Inflammatory macrophage (primary cell): Measurements from ENCODE around the gene ZDHHC7.
A peak's percentile ranks its signal among the peaks of the same experiment; 100 is the strongest.

Experiments
- DNase-seq, 2 donors: peaks; one replicate each; pipeline ENCODE4 v3.0.0-alpha.2; 2020 to 2022

Gene ZDHHC7

GRCh38 chr16:85017633-85018032, 6.3 kb upstream of the ZDHHC7 start:
- no peak for DNase-seq

DNA sequence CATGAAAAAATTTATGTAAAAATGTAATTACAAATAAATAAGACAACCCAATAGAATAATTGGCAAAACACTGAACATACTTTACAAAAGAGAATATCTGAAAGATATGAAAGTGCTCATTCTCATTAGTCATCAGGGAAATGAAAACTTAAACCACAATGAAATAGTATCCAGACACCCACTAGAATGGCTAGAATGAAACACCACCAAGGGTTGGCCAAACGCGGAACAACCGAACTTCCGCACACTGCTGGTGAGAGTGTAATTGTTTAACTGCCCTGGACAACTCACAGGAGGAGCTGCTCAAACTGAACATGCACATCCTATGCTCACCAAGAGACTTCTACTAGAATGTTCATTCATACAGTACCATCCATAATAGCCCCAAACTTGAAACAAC, 5.8 kb upstream of the ZDHHC7 start:
- DNase-seq, result peak; percentile 89 to 93

DNA sequence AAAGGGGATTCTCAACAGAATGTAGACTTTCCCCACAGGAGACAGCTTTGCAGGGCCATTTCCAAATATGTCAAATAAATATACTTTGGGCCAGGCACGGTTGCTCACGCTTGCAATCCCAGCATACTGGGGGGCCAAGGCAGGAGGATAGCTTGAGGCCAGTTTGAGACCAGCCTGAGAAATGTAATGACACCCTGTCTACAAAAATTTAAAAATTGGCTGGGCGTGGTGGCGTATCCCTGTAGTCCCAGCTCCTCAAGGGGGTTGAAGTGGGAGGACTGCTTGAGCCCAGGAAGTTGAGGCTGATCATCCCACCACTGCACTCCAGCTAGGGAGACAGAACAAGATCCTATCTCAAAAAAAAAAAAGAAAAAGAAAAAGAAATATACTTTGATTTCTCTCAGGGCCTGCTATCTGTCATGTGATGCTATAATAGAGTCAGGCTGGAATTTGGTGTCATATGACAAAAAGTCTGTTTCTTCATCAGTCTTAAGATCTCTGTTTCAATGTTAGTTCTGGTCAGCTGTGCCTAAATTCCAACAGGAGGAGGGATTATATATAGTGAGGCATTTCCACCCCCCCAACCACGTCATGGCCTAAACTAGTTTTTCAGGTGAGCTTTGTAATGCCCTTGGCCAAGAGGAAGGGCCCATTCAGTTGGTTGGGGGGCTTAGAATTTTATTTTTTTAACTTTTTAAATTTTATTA, 4.3 kb upstream of the ZDHHC7 start:
- DNase-seq, result peak; percentile 66 to 74

DNA sequence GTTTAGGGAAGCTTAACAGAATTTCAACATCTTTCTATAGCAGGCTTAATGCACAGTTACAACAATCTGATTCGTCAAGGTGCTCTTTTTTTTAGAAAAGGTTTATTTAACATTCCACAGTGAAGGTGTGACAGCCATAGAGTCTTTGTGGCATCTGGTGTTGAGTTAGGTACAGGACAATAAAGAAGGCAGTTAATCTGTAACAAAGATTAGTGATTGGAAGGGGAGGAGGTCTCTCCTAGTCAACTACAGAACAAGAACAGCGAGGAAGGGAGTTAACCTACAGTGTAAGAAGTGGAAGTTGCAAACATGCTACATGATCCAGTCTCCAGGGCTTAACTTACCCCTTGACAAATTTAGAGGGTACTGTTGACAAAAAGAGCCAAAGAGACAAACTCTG, 3.0 kb upstream of the ZDHHC7 start:
- DNase-seq, result peak in 1 of 2 donors; percentile 38

- peak in 1 of 2 donors; percentile 43 for DNase-seq
Observed at GRCh38 chr16:85011846-85012284, 530 bp upstream of the ZDHHC7 start.

GRCh38 chr16:85010446-85010930, 847 bp downstream of the ZDHHC7 start:
- DNase-seq, result no peak

- DNase-seq, result no peak
Observed at GRCh38 chr16:85008271-85008670, 3.1 kb downstream of the ZDHHC7 start.

DNA sequence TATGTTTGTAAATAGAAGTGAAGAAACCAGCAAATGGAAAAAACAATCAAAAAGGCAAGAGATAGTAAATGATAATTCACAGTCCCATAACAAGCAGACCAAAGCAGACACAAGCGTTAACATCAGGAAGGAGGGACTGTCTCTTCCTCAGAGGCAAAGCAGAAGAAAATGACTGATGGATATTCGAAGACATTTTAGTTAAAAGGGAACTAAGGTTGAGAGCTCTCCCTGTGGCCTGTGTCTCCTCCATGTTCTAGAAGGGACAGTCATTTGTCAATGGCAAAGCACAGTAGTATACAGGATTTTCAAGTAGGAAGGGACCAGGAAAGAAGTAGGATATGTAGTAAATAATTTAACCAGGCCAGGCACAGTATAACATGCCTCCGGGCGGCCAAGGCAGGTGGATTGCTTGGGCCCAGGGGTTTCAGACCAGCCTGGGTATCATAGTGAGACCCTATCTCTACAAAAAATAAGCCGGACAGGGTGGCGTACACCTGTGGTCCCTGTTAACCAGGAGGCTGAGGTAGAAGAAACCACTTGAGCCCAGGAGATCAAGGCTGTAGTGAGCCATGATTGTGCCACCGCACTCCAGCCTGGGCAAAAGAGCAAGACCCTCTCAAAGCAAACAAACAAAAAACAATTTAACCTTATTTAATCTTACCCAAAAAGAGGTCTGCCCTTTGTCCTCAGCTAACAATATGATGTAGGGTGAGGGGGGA, 3.7 kb downstream of the ZDHHC7 start:
- peak in 1 of 2 donors; percentile 34 for DNase-seq

DNA sequence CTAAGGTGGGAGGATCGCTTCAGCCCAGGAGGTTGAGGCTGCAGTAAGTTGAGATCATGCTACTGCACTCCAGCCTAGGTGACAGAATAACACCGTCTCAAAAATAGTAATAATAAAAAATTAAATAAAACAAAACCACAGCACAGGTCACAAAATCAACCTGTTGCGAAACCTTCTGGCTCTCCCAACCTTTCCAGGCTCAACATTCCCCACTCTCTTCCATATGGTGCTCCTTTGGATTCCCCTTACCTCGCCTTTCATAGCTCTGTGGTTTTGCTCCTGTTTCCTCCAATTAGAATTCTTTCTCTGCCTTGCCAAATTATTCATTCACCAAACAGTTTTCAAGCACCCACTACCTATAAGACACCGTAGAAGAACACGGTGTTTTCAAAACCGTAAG, 4.7 kb downstream of the ZDHHC7 start:
- no peak for DNase-seq

DNA sequence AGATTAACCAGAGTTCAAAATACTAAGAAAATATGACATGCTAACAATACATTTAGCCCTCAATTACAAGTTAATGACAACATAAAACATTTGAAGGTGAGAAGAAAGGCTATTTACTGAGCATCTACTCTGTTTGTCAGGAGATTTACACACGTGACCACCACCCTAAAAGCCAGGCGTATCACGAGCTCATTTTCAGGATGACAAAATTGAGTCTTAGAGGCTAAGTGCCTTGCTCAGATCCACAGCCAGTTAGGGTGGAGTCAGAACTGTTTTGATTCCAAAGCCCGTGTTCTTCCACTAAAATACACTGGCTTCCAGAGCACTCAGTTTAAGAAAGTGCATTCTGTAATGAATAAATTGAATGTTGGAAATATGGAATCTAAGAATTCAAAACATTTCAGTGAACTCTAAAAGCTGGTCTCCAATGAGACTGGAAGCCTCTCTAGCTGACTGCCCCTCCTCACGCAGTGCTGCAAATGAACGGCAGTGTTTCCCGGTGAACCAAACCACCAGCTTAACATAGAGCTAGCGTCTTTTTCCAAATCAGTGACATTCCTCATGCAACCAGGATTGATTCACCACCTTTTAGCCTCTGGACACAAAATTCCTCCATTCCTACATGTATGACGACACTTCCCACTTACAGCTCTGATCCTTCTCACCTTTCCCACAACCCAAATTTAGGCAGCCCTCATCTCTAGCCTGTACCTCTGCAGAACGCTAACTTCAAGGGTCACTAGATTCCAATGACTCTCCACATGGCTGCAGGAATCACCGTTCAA, 5.9 kb downstream of the ZDHHC7 start:
- no peak for DNase-seq

GRCh38 chr16:85004587-85005205, 6.6 kb downstream of the ZDHHC7 start:
- DNase-seq, result no peak

DNA sequence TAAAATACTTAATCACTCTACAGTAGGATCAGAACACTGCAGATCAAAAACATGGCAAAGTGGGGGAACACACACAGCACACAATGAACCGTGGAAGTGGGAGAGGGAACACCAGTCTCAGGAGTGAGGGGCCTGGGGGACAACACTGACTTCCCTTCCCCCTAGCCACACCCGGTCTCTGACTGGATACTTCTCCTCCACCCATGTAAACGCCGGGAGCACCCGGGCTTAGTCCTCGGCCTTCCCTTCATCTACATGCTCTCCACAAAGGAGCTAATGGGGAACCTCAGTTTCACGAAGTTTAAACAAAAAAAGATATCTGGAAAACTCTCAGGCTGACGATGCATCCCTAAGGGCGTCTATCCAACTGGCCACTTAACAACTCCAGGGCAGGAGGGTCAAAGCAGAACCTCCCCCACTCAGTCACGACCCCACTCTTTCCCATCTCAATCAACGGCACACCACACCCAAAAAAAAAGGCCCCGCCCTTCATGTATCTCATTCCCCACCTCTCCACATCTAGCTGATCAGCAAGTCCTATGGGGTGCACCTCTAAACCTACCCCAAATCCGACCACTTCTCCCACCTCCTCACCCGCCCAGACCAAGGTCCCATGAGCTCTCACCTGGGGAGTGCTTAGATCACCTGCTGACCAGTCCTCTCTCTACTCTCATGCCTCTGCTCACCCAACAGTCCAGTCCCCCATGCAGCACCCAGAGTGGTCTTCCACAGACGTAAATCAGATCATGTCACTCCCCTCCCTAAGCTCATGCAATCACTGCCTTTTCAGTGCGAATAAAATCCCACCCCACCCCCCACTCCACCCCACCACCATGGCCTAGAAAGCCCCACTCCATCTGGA, 7.4 kb downstream of the ZDHHC7 start:
- DNase-seq, result peak in 1 of 2 donors; percentile 38

DNA sequence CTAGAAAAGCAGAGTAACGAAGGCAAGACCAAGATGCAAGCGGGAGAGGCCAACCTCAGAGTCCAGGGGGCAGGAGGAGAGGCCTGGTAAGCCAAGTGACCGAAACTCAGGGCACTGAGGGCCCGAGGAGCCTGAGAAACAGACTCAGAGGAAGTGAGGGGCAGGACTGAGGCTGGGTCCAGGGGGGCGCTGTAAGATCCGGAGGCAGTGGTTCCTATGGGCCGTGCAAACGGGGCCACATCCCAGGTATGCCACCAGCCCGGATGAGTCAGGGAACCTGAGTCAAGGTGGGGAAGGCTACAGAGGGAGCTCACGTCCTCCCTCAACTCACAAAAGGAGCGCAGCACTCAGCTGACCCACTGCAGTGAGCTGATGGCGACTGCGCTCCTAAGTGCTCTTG, 8.3 kb downstream of the ZDHHC7 start:
- DNase-seq, result no peak

GRCh38 chr16:85002608-85003007, 8.7 kb downstream of the ZDHHC7 start:
- peak; percentile 76 to 79 for DNase-seq

- DNase-seq, result no peak
Observed at GRCh38 chr16:85002099-85002541, 9.2 kb downstream of the ZDHHC7 start.

DNA sequence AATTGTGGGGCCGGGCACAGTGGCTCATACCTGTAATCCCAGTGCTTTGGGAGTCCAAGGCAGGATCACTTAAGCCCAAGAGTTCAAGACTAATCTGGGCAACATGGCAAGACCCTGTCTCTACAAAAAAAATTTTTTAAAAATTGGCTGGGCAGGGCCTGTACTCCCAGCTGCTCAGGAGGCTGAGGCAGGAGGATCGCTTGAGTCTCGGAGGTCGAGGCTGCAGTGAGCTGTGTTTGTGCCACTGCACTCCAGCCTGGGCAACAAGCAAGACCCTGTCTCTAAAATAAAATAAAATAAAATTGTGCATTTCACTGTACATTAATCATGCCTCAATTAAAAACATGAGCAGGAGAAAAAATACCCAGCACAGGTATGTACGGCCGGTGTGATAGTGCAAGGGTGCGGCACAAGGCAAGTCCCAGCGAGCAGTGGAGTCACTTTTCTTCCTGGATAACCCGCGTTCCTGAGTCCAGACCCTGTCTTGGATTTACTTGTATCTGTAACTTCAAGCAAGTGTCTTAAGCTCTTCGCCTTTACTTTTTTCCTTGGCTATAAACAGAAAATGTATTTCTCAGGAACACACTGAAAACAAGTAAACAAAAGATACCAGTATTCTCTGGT, 11.4 kb downstream of the ZDHHC7 start:
- no peak for DNase-seq

GRCh38 chr16:84999200-84999599, 12.1 kb downstream of the ZDHHC7 start:
- DNase-seq, result no peak

DNA sequence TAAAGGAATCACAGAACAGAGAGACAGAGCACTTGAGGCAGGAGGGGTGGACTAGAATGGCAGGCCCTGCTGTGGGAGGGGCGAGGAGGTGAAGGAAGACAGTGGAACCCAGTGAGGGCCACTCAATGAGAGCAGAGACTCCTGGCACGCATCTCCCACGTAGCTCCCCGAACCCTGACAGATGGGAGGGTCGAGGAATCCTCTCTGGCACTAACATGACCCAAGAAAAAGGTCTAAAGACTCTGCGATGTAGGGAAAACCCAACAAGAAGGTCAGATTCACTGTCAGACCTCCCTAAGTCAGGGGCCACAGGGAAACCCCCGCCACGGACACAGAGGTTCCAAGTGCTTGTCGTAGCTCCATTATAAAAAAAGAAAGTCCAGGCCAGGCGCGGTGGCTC, 15.0 kb downstream of the ZDHHC7 start:
- no peak for DNase-seq

DNA sequence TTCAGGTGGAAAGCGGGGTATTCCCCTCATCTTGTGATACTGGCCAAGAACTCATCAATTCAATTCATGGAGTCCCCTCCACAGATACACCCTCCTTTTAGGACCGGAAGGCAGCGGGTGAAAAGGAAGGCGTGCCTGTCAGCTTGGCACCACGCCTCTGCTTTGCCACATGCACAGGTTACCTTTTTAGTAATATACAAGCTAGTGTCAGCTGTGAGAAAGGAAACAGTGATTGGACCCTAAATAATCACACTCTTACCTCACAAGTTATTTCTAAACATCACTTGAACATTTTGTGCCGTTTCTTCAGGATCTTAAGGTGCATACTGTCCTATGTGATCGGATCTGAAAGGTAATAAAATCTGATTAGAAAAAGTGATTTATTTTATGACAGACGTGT, 15.7 kb downstream of the ZDHHC7 start:
- DNase-seq, result no peak

DNA sequence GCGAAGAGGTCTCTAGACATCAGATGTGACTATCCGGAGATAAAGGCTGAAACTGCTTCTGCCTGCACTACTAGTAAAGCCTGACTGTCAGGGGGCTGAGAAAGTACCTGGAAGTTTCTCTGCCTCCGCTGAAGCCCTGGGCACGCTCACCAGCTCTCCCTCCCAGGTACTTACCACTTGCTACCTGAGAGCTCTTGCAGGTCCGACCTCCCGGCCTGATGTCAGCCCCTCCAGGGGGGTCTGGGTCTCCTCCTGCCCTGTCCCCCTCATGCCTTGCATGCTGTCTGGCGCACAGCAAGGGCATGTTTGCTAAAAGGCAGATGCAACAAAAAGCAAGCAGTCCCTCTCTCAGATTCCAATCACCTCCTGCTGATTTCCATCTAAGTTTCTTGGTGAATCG, 17.4 kb downstream of the ZDHHC7 start:
- no peak for DNase-seq

DNA sequence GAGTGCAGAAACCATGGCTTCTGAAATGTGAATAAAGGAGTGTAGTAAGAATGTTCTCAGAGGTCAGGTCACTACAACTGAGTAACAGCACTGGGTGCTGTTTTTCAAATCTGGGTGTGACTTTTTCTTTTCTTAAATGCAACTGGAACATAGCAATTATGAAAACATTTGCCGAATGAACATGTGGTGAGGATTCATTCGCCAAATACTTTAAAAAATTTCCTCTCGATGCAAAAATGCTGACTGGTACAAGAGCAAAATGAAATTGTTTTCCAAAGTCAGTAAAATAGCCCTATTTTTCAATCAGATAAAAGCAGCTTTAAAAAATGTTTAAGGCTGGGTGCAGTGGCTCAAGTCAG, 18.6 kb downstream of the ZDHHC7 start:
- no peak for DNase-seq
